Measurements from ENCODE around the gene EIF5. TPM values are rescaled to one million over a fixed set of nuclear protein-coding genes. Genes with fewer than 3 reads are reported as not detected.

Gene EIF5
- total RNA-seq, 1 experiment from 2014 or later = 327 TPM

DNA sequence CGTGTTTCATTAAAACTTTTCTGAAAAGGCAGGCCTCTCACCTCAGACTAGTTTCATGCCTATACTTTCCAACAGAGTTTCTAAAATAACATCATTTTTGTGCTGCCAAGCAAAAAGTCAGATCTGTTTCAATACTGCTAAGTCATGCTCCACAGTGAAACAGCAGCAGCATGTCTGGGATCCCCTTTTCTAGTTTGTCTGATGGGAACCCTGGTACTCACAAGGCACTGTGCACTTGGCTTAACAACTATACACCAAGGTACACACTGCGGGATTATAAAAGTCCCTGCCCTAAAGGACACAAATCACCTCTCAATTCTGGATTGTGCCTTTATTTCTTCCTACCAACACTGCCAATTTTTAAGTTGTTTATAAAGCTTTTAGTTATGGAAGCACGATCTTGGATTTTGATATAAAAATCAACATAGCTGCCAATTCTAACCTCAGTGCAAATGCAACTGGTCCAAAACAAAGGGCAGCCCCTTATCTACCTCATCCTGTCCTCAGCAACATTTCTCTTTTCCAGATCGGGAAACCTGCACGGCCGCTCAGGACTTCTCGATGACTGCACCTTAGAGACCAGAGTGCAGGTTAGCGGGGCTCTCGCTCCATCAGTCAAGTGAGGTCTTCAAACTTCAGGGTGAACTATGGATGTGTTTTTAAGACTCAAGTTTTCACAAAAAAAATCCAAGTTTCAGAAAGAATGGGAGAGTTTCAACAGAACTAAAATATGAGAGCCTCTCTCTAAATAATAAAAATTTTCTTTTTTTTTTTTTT lies 1.7 kb upstream of the EIF5 start:
- POLR2A ChIA-PET = interaction anchor here (0.9 to 5.9 kb wide), 12 partner anchors 12 to 275 kb away, joined by 3 to 49 read pairs (median 10); partner anchors contain the start of genes CDC42BPB and MARK3

DNA sequence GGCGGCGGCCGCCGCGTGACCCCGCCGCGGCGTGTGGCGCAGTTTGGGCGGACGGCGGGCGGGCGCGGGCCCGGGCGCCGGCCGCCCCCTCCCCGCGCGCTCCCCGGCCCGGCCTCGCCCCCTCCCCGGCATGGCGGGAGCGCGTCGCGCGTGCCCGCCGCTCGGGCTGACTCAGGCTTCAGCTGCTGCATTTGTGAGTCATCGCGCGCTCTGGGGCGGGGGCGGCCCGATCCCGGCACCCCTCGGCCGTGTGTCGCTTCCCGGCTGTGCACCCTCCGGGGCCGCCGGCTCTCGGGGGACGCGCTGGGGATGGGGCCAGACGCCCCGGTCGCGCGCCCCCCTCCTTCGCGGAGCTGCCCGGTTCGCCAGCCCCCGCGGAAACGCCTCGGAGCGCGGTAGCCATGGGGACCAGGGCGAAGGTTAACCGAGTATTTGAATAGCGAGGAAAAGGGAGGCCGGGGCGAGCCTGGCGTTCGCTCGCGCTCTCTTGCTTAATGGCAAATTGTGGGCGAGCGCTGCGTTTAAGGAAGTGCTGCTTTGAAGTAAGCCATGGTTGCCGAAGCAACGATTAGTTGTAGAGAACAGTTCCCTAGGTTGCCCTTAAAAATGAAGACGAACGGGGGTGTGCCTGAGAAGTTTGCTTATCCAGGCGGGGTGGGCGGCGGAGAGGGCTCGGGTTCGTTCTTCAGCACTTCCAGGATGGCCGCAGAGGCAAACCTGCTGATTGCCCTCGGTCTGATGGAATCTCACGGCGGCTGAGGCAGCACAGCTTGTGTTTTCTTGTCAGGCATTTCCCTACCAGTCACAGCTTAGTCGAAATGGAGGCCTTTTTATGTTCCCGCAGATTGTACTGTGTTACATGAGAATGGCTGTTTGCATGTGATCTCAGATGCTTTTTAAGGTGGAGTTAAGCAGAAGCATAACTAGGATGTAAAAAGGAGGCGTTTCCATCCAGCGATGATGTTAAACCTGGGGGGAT lies 896 bp downstream of the EIF5 start:
- POLR2A ChIA-PET = interaction anchor here (0.6 to 5.9 kb wide), 28 partner anchors 9 to 235 kb away, joined by 3 to 49 read pairs (median 7); partner anchors contain the start of genes MARK3 and TRMT61A
- Mint-ChIP-seq H3K4me1 (ENCODE audit: insufficient read depth, unreplicated experiment) (peaks cover 15% of the 10 kb centered on the region), H3K4me3 (ENCODE audit: unreplicated experiment) (peak overlapping the region; percentile 89), H3K27ac (ENCODE audit: low read depth, unreplicated experiment) (peak overlapping the region; percentile 97), H3K9me3 (ENCODE audit: unreplicated experiment) (no peaks in the 10 kb centered on the region), H3K36me3 (ENCODE audit: insufficient read depth, unreplicated experiment) (peaks cover 57% of the 10 kb centered on the region), H3K27me3 (ENCODE audit: insufficient read depth, unreplicated experiment) (no peaks in the 10 kb centered on the region)
- TF ChIP-seq, protein P1, sequence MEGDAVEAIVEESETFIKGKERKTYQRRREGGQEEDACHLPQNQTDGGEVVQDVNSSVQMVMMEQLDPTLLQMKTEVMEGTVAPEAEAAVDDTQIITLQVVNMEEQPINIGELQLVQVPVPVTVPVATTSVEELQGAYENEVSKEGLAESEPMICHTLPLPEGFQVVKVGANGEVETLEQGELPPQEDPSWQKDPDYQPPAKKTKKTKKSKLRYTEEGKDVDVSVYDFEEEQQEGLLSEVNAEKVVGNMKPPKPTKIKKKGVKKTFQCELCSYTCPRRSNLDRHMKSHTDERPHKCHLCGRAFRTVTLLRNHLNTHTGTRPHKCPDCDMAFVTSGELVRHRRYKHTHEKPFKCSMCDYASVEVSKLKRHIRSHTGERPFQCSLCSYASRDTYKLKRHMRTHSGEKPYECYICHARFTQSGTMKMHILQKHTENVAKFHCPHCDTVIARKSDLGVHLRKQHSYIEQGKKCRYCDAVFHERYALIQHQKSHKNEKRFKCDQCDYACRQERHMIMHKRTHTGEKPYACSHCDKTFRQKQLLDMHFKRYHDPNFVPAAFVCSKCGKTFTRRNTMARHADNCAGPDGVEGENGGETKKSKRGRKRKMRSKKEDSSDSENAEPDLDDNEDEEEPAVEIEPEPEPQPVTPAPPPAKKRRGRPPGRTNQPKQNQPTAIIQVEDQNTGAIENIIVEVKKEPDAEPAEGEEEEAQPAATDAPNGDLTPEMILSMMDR (IDR thresholded peaks at IDR 0.05; ENCODE audit: unreplicated experiment) = no peak
- intact Hi-C loops (cut with micrococcal nuclease) = loop anchor here (2.0 kb wide), 1 partner anchor 56 kb away; no protein-coding TSS in a partner anchor
- peak; percentile 74 for DNase-seq (ENCODE audit: unreplicated experiment)
- TSS peak; percentile 45 for BruUV-seq (replicated peaks)
- CTCF ChIA-PET = interaction anchor here (0.6 to 5.3 kb wide), 7 partner anchors 20 to 230 kb away, joined by 3 to 36 read pairs (median 4); no protein-coding TSS in a partner anchor

More for the DNA sequence above, 1.7 kb upstream of the EIF5 start:
- H3K4me3 Mint-ChIP-seq (ENCODE audit: unreplicated experiment) = peak overlapping the region; percentile 89
- TF ChIP-seq, protein P1 (IDR thresholded peaks at IDR 0.05; ENCODE audit: unreplicated experiment) = no peak
- peaks cover 31% of the 10 kb centered on the region for H3K36me3 Mint-ChIP-seq (ENCODE audit: insufficient read depth, unreplicated experiment)
- intact Hi-C loops (cut with micrococcal nuclease) = no loop called here
- BruUV-seq (replicated peaks) = no TSS peak
- no peak for DNase-seq (ENCODE audit: unreplicated experiment)
- H3K9me3 Mint-ChIP-seq (ENCODE audit: unreplicated experiment) = no peaks in the 10 kb centered on the region
- CTCF ChIA-PET = interaction anchor here (0.6 to 5.3 kb wide), 8 partner anchors 8 to 492 kb away, joined by 3 to 36 read pairs (median 3); no protein-coding TSS in a partner anchor
- peak overlapping the region; percentile 97 for H3K27ac Mint-ChIP-seq (ENCODE audit: low read depth, unreplicated experiment)
- H3K27me3 Mint-ChIP-seq (ENCODE audit: insufficient read depth, unreplicated experiment) = peaks cover 1% of the 10 kb centered on the region
- peaks cover 8% of the 10 kb centered on the region for H3K4me1 Mint-ChIP-seq (ENCODE audit: insufficient read depth, unreplicated experiment)

DNA sequence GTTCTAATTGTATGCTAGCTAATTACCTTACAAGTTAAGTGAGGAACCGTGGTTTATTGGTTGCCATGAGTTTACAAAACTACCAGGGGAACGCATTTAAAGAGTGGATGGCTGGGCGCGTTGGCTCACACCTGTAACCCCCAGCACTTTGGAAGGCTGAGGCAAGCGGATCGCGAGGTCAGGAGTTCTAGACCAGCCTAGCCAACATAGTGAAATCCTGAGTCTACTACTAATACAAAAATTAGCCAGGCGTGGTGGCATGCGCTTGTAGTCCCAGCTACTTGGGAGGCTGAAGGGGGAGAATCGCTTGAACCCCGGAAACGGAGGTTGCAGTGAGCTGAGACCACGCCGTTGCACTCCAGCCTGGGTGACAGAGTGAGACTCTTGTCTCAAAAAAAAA lies 2.2 kb downstream of the EIF5 start:
- peaks cover 15% of the 10 kb centered on the region for H3K4me1 Mint-ChIP-seq (ENCODE audit: insufficient read depth, unreplicated experiment)
- H3K4me3 Mint-ChIP-seq (ENCODE audit: unreplicated experiment) = peak overlapping the region; percentile 89
- CTCF ChIA-PET = interaction anchor here (0.6 to 5.3 kb wide), 4 partner anchors 48 to 231 kb away, joined by 3 to 36 read pairs (median 8); no protein-coding TSS in a partner anchor
- no peaks in the 10 kb centered on the region for H3K27me3 Mint-ChIP-seq (ENCODE audit: insufficient read depth, unreplicated experiment)
- POLR2A ChIA-PET = interaction anchor here (0.7 to 5.9 kb wide), 12 partner anchors 8 to 207 kb away, joined by 3 to 49 read pairs (median 6); partner anchors contain the start of gene MARK3
- DNase-seq (ENCODE audit: unreplicated experiment) = no peak
- H3K9me3 Mint-ChIP-seq (ENCODE audit: unreplicated experiment) = no peaks in the 10 kb centered on the region
- H3K27ac Mint-ChIP-seq (ENCODE audit: low read depth, unreplicated experiment) = no peak overlapping the region
- intact Hi-C loops (cut with micrococcal nuclease) = no loop called here
- peaks cover 70% of the 10 kb centered on the region for H3K36me3 Mint-ChIP-seq (ENCODE audit: insufficient read depth, unreplicated experiment)
- BruUV-seq (replicated peaks) = no TSS peak
- TF ChIP-seq, protein P1 (IDR thresholded peaks at IDR 0.05; ENCODE audit: unreplicated experiment) = no peak

Data from MCF 10A (cell line).